DND-41 (cell line): Measurements from ENCODE around the gene NOTCH4.

Experiments
- ATAC-seq: fragments of 200-7000 bp; cut with Tn5 transposase; 3 replicates; pipeline ENCODE4 v1.9.1; 2021; ENCODE audit warnings: low read depth; ENCODE audit not compliant: insufficient read depth
- DNase-seq: peaks from one replicate; pipeline ENCODE4 v3.0.0-alpha.2; 2020
- H2AFZ ChIP-seq: 2 replicates; pipeline ENCODE4 v1.6.0; 2012; ENCODE audit warnings: low read depth, low read length
- H3K27ac ChIP-seq: 2 replicates; pipeline ENCODE4 v1.5.1; 2012; ENCODE audit warnings: low read length, inconsistent platforms
- H3K27me3 ChIP-seq: fragments of 200-600 bp; sonication (generic); 2 replicates; pipeline ENCODE4 v1.6.0; 2012; ENCODE audit warnings: low read length, mild to moderate bottlenecking, inconsistent platforms; ENCODE audit not compliant: insufficient read depth, poor library complexity
- H3K36me3 ChIP-seq: 2 replicates; pipeline ENCODE4 v1.5.1; 2012; ENCODE audit warnings: low read length, inconsistent platforms; ENCODE audit not compliant: insufficient read depth
- H3K4me1 ChIP-seq: 2 replicates; pipeline ENCODE4 v1.5.1; 2012; ENCODE audit warnings: mild to moderate bottlenecking, low read length; ENCODE audit not compliant: insufficient read depth
- H3K4me2 ChIP-seq: 2 replicates; pipeline ENCODE4 v1.6.0; 2012; ENCODE audit warnings: mild to moderate bottlenecking, moderate library complexity, low read length, inconsistent platforms; ENCODE audit not compliant: insufficient read depth
- H3K4me3 ChIP-seq, 2 experiments: fragments of 200-600 bp in 1 of 2; shearing (Covaris generic) in 1 of 2; 2 replicates each; pipeline ENCODE4 v1.5.1; 2012 to 2016; ENCODE audit warnings: inconsistent platforms in 2 of 2, low read length in 2 of 2, mild to moderate bottlenecking in 2 of 2, low read depth in 1 of 2, moderate library complexity in 1 of 2
- H3K79me2 ChIP-seq: 2 replicates; pipeline ENCODE4 v1.6.0; 2012; ENCODE audit warnings: low read length, inconsistent platforms; ENCODE audit not compliant: insufficient read depth
- H3K9ac ChIP-seq: 2 replicates; pipeline ENCODE4 v1.6.0; 2012; ENCODE audit warnings: low read depth, mild to moderate bottlenecking, inconsistent platforms, low read length, moderate library complexity
- H3K9me3 ChIP-seq: 2 replicates; pipeline ENCODE4 v1.5.1; 2012; ENCODE audit warnings: low read length, moderate library complexity, mild to moderate bottlenecking, inconsistent platforms; ENCODE audit not compliant: insufficient read depth, severe bottlenecking
- H4K20me1 ChIP-seq: 2 replicates; pipeline ENCODE4 v1.6.0; 2012; ENCODE audit warnings: low read length; ENCODE audit not compliant: insufficient read depth
- EZH2 ChIP-seq: IDR thresholded peaks from 3 replicates; pipeline ENCODE4 v1.6.1; 2012; ENCODE audit warnings: borderline replicate concordance, low read depth, mild to moderate bottlenecking, moderate library complexity, low read length, inconsistent platforms; ENCODE audit not compliant: severe bottlenecking
- TF ChIP-seq, protein P1 (sequence below): IDR thresholded peaks from 2 replicates; pipeline ENCODE4 v1.5.1; 2012; ENCODE audit warnings: borderline replicate concordance, low read length, moderate library complexity, mild to moderate bottlenecking; ENCODE audit not compliant: poor library complexity, severe bottlenecking; ENCODE audit errors: extremely low read depth

The NOTCH4 gene

GRCh38 chr6:32163559-32164258 lies 60.2 kb downstream of the NOTCH4 start:
- ATAC-seq (no peak), DNase-seq (no peak)
- peaks cover 39% of the 10 kb centered on the region for H3K36me3 ChIP-seq
- H3K9ac ChIP-seq, result no peak overlapping the region
- H3K4me3 ChIP-seq, result no peak overlapping the region
- no peak overlapping the region for H2AFZ ChIP-seq
- H3K9me3 ChIP-seq, result no peaks in the 10 kb centered on the region
- H3K27ac ChIP-seq, result no peak overlapping the region; the same call in 1 of the 2 replicates
- H3K79me2 ChIP-seq, result no peaks in the 10 kb centered on the region
- no peaks in the 10 kb centered on the region for H4K20me1 ChIP-seq
- TF ChIP-seq, protein P1, sequence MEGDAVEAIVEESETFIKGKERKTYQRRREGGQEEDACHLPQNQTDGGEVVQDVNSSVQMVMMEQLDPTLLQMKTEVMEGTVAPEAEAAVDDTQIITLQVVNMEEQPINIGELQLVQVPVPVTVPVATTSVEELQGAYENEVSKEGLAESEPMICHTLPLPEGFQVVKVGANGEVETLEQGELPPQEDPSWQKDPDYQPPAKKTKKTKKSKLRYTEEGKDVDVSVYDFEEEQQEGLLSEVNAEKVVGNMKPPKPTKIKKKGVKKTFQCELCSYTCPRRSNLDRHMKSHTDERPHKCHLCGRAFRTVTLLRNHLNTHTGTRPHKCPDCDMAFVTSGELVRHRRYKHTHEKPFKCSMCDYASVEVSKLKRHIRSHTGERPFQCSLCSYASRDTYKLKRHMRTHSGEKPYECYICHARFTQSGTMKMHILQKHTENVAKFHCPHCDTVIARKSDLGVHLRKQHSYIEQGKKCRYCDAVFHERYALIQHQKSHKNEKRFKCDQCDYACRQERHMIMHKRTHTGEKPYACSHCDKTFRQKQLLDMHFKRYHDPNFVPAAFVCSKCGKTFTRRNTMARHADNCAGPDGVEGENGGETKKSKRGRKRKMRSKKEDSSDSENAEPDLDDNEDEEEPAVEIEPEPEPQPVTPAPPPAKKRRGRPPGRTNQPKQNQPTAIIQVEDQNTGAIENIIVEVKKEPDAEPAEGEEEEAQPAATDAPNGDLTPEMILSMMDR, result no peak
- TF ChIP-seq EZH2, result no peak
- no peaks in the 10 kb centered on the region for H3K27me3 ChIP-seq
- H3K4me2 ChIP-seq, result no peak overlapping the region
- no peaks in the 10 kb centered on the region for H3K4me1 ChIP-seq

GRCh38 chr6:32158052-32158451 lies 65.8 kb downstream of the NOTCH4 start:
- H3K4me1 ChIP-seq, result peaks cover 22% of the 10 kb centered on the region
- peaks cover 9% of the 10 kb centered on the region; the same call in 1 of the 2 replicates for H4K20me1 ChIP-seq
- H3K36me3 ChIP-seq, result peaks cover 43% of the 10 kb centered on the region
- H3K79me2 ChIP-seq, result peaks cover 23% of the 10 kb centered on the region
- H3K27me3 ChIP-seq, result no peaks in the 10 kb centered on the region
- no peak overlapping the region for H3K4me3 ChIP-seq
- H3K9ac ChIP-seq, result no peak overlapping the region
- no peak overlapping the region for H3K4me2 ChIP-seq
- no peak for TF ChIP-seq EZH2
- TF ChIP-seq, protein P1, result no peak
- H3K9me3 ChIP-seq, result no peaks in the 10 kb centered on the region
- DNase-seq (no peak), ATAC-seq (no peak)
- no peak overlapping the region for H2AFZ ChIP-seq
- no peak overlapping the region for H3K27ac ChIP-seq

GRCh38 chr6:32156891-32157290 lies 67.0 kb downstream of the NOTCH4 start:
- Histone ChIP-seq H3K4me3 (no peak overlapping the region), H4K20me1 (peaks cover 9% of the 10 kb centered on the region; the same call in 1 of the 2 replicates), H3K36me3 (peaks cover 39% of the 10 kb centered on the region), H3K9me3 (no peaks in the 10 kb centered on the region), H3K9ac (no peak overlapping the region), H3K4me2 (no peak overlapping the region), H3K79me2 (peaks cover 23% of the 10 kb centered on the region), H3K27me3 (no peaks in the 10 kb centered on the region), H3K27ac (no peak overlapping the region), H3K4me1 (peaks cover 25% of the 10 kb centered on the region), H2AFZ (no peak overlapping the region)
- DNase-seq, result no peak
- ATAC-seq, result no peak
- TF ChIP-seq, protein P1, result no peak
- no peak for TF ChIP-seq EZH2
